H1 (cell line): ENCODE measurements around the gene ISM1. TPM values are rescaled to one million over a fixed set of nuclear protein-coding genes. Genes with fewer than 3 reads are reported as not detected.

Source experiments
- CTCF ChIA-PET: fragments of 300-600 bp; sonication (Branson Sonifier 250); formaldehyde crosslinking; loops from one replicate; lab custom pipeline; 2021; ENCODE audit not compliant: partially characterized antibody; lab: Charles Lee
- POLR2A ChIA-PET: fragments of 300-600 bp; sonication (Branson Sonifier 250); formaldehyde crosslinking; loops from one replicate; lab custom pipeline; 2021; ENCODE audit warnings: inconsistent platforms; ENCODE audit not compliant: partially characterized antibody; lab: Charles Lee
- DNase-seq, 2 experiments: peaks; one replicate each; pipeline versions ENCODE4 v3.0.0 to v3.0.0-alpha.2; 2010 to 2022; ENCODE audit warnings: low spot score in 2 of 2, low read depth in 1 of 2, mixed read lengths in 1 of 2
- FAIRE-seq: peaks from 2 replicates; lab custom pipeline; 2011; peaks lifted over from hg19 to GRCh38; lab: Jason Lieb, UNC
- H2AFZ ChIP-seq: 2 replicates; pipeline ENCODE4 v1.8.1; 2012; ENCODE audit warnings: low read length, inconsistent platforms
- H2AK5ac ChIP-seq: 2 replicates; pipeline ENCODE4 v1.6.1; 2013; ENCODE audit warnings: low read depth, low read length
- H2BK120ac ChIP-seq: replicated peaks from 2 replicates; pipeline ENCODE3; 2013; ENCODE audit warnings: low read depth, low read length, inconsistent platforms
- H2BK12ac ChIP-seq: 2 replicates; pipeline ENCODE4 v1.6.1; 2013; ENCODE audit warnings: low read depth, low read length
- H2BK15ac ChIP-seq: 2 replicates; pipeline ENCODE4 v1.6.1; 2013; ENCODE audit warnings: low read length
- H2BK20ac ChIP-seq: 2 replicates; pipeline ENCODE4 v1.6.1; 2013; ENCODE audit warnings: low read length
- H2BK5ac ChIP-seq: 2 replicates; pipeline ENCODE4 v1.6.1; 2013; ENCODE audit warnings: low read depth, low read length
- H3K14ac ChIP-seq: 2 replicates; pipeline ENCODE4 v1.6.1; 2013; ENCODE audit warnings: inconsistent platforms; ENCODE audit not compliant: insufficient read length
- H3K18ac ChIP-seq: 2 replicates; pipeline ENCODE4 v1.6.1; 2013; ENCODE audit warnings: low read length; ENCODE audit errors: extremely low read depth
- H3K23ac ChIP-seq: 2 replicates; pipeline ENCODE4 v1.6.1; 2013; ENCODE audit warnings: inconsistent platforms; ENCODE audit not compliant: insufficient read length
- H3K23me2 ChIP-seq: 2 replicates; pipeline ENCODE4 v1.6.1; 2013; ENCODE audit warnings: low read depth, low read length
- H3K27ac ChIP-seq: 2 replicates; pipeline ENCODE4 v1.6.1; 2011; ENCODE audit warnings: low read depth, low read length, inconsistent platforms
- H3K27me3 ChIP-seq, 4 experiments: replicated peaks in 1 of 4; 1 replicate in 1 of 4; 2 replicates in 3 of 4; pipeline versions ENCODE4 v1.6.1 to v1.8.1; 2011 to 2013; ENCODE audit warnings: low read length in 3 of 4, mild to moderate bottlenecking in 3 of 4, inconsistent platforms in 2 of 4, mixed read lengths in 2 of 4, moderate library complexity in 1 of 4; ENCODE audit not compliant: control insufficient read depth in 3 of 4, insufficient read depth in 3 of 4; ENCODE audit errors: extremely low read depth in 1 of 4
- H3K36me3 ChIP-seq, 4 experiments: 2 replicates each; pipeline versions ENCODE4 v1.6.1 to v1.8.1; 2011 to 2013; ENCODE audit warnings: mild to moderate bottlenecking in 4 of 4, low read length in 3 of 4, moderate library complexity in 2 of 4, control low read depth in 1 of 4, inconsistent platforms in 1 of 4; ENCODE audit not compliant: insufficient read depth in 4 of 4, control insufficient read depth in 2 of 4
- H3K4ac ChIP-seq: replicated peaks from 2 replicates; pipeline ENCODE3; 2013; ENCODE audit warnings: low read length, low read depth, mixed read lengths, inconsistent platforms; ENCODE audit not compliant: insufficient read length
- H3K4me1 ChIP-seq, 4 experiments: replicated peaks in 1 of 4; 1 replicate in 1 of 4; 2 replicates in 3 of 4; pipeline versions ENCODE4 v1.6.1 to v1.8.1; 2011 to 2013; ENCODE audit warnings: low read length in 3 of 4, inconsistent platforms in 2 of 4, mixed read lengths in 1 of 4; ENCODE audit not compliant: insufficient read depth in 4 of 4, control insufficient read depth in 3 of 4
- H3K4me2 ChIP-seq, 2 experiments: 2 replicates each; pipeline versions ENCODE4 v1.6.1 to v1.8.1; 2011 to 2013; ENCODE audit warnings: low read depth in 2 of 2, low read length in 2 of 2, control low read depth in 1 of 2, inconsistent platforms in 1 of 2, mild to moderate bottlenecking in 1 of 2; ENCODE audit not compliant: insufficient read depth in 1 of 2
- H3K4me3 ChIP-seq, 4 experiments: fragments of 200-600, 300-600 bp in 1 of 4; sonication (generic), shearing (Covaris generic), sonication (Bioruptor Twin) in 1 of 4; 2 replicates each; pipeline versions ENCODE4 v1.5.1 to v1.8.1; 2011 to 2016; ENCODE audit warnings: low read length in 4 of 4, low read depth in 3 of 4, control low read depth in 2 of 4, inconsistent platforms in 2 of 4, mild to moderate bottlenecking in 2 of 4, mixed read lengths in 1 of 4, moderate library complexity in 1 of 4; ENCODE audit not compliant: insufficient read depth in 2 of 4; ENCODE audit errors: extremely low read depth in 1 of 4
- H3K56ac ChIP-seq: replicated peaks from 2 replicates; pipeline ENCODE3; 2013; ENCODE audit warnings: low read depth, mild to moderate bottlenecking, mixed read lengths, low read length, inconsistent platforms; ENCODE audit not compliant: insufficient read length
- H3K79me1 ChIP-seq: 2 replicates; pipeline ENCODE4 v1.6.1; 2013; ENCODE audit warnings: low read depth, low read length, control low read depth
- H3K79me2 ChIP-seq, 2 experiments: 2 replicates each; pipeline versions ENCODE4 v1.6.1 to v1.8.1; 2012 to 2013; ENCODE audit warnings: low read length in 2 of 2, mild to moderate bottlenecking in 2 of 2, inconsistent platforms in 1 of 2; ENCODE audit not compliant: insufficient read depth in 2 of 2, control insufficient read depth in 1 of 2
- H3K9ac ChIP-seq, 4 experiments: replicated peaks in 1 of 4; 1 replicate in 1 of 4; 2 replicates in 3 of 4; pipeline versions ENCODE4 v1.6.1 to v1.8.1; 2011 to 2013; ENCODE audit warnings: low read depth in 3 of 4, low read length in 3 of 4, control low read depth in 2 of 4, mild to moderate bottlenecking in 2 of 4, moderate library complexity in 2 of 4, inconsistent platforms in 1 of 4; ENCODE audit errors: extremely low read depth in 1 of 4
- H3K9me3 ChIP-seq, 2 experiments: 2 replicates each; pipeline versions ENCODE4 v1.6.1 to v1.8.1; 2012 to 2013; ENCODE audit warnings: mild to moderate bottlenecking in 2 of 2, moderate library complexity in 2 of 2, control low read depth in 1 of 2, inconsistent platforms in 1 of 2, low read depth in 1 of 2, low read length in 1 of 2, mixed read lengths in 1 of 2; ENCODE audit not compliant: insufficient read depth in 2 of 2
- H4K20me1 ChIP-seq, 2 experiments: replicated peaks in 1 of 2; 2 replicates each; pipeline versions ENCODE3 to v1.8.1; 2011 to 2013; ENCODE audit warnings: inconsistent platforms in 2 of 2, low read length in 2 of 2, mild to moderate bottlenecking in 1 of 2; ENCODE audit not compliant: insufficient read depth in 2 of 2, control insufficient read depth in 1 of 2
- H4K5ac ChIP-seq: 2 replicates; pipeline ENCODE4 v1.6.1; 2013; ENCODE audit warnings: low read length, low read depth, mixed read lengths, inconsistent platforms; ENCODE audit not compliant: insufficient read length
- H4K8ac ChIP-seq: 2 replicates; pipeline ENCODE4 v1.8.0; 2013; ENCODE audit warnings: mild to moderate bottlenecking, moderate library complexity, low read length, inconsistent platforms; ENCODE audit not compliant: insufficient read depth; ENCODE audit errors: extremely low read depth
- H4K91ac ChIP-seq: replicated peaks from 2 replicates; pipeline ENCODE3; 2013; ENCODE audit warnings: low read length, mixed read lengths, inconsistent platforms; ENCODE audit not compliant: insufficient read length
- ASH2L ChIP-seq: fragments of 200-600, 300-600 bp; sonication (generic); IDR thresholded peaks from one replicate; pipeline ENCODE4 v1.7.1; 2017; ENCODE audit warnings: low read length
- FOSL1 ChIP-seq: IDR thresholded peaks from 2 replicates; pipeline ENCODE4 v1.6.1; 2011; ENCODE audit warnings: mild to moderate bottlenecking, low read depth, low read length, moderate library complexity; ENCODE audit not compliant: insufficient read depth
- JUND ChIP-seq: IDR thresholded peaks from 2 replicates; pipeline ENCODE4 v1.6.1; 2011; ENCODE audit warnings: mild to moderate bottlenecking, improper control_type of control experiment, low read length
- KDM1A ChIP-seq: fragments of 200-600, 300-600 bp; sonication (generic); IDR thresholded peaks from 2 replicates; pipeline ENCODE4 v1.7.1; 2016; ENCODE audit warnings: mild to moderate bottlenecking, low read length, borderline replicate concordance
- POLR2AphosphoS5 ChIP-seq: IDR thresholded peaks from 2 replicates; pipeline ENCODE4 v1.6.1; 2011; ENCODE audit warnings: low read depth, low read length
- RNF2 ChIP-seq: fragments of 200-900, 300-1000 bp; sonication (generic); IDR thresholded peaks from 2 replicates; pipeline ENCODE4 v1.7.1; 2016; ENCODE audit warnings: borderline replicate concordance, low read depth, mild to moderate bottlenecking, antibody characterized with exemption, low read length; ENCODE audit not compliant: poor library complexity, severe bottlenecking; ENCODE audit errors: missing control alignments
- SP2 ChIP-seq: IDR thresholded peaks from 2 replicates; pipeline ENCODE4 v1.6.1; 2012; ENCODE audit warnings: mild to moderate bottlenecking, low read length, inconsistent platforms
- WGBS, 2 experiments: shearing (Covaris generic) in 1 of 2; methylation state at CpG; one replicate each; pipeline versions ENCODE4 v1.1.6 to v1.1.7; 2013 to 2015; ENCODE audit warnings: low lambda C conversion rate in 2 of 2, mixed read lengths in 2 of 2, inconsistent platforms in 1 of 2, low coverage in 1 of 2, missing lambda C conversion rate in 1 of 2; ENCODE audit not compliant: insufficient replicate concordance in 2 of 2, insufficient coverage in 1 of 2, insufficient read length in 1 of 2; ENCODE audit errors: extremely low coverage in 1 of 2, missing lambda C conversion rate in 1 of 2; 5-methylcytosine and 5-hydroxymethylcytosine counted together
- polyA plus RNA-seq, 7 experiments: library from polyadenylated mRNA; depleted of rRNA in 3 of 7; stranded (reverse) in 5 of 7; unstranded in 2 of 7; fragments of >200 nt in 5 of 7; fragments of 200-250 nt in 2 of 7; gene quantifications; 1 replicate in 5 of 7; 2 replicates in 1 of 7; 4 replicates in 1 of 7; pipeline versions ENCODE4 v1.2.1 to v1.2.3, GENCODE V29; 2011 to 2013; ENCODE audit warnings: missing spikeins in 2 of 7, mixed read lengths in 2 of 7
- total RNA-seq: library from RNA; stranded (reverse); fragmentation: NEBNext Ultra II Directional; extraction: Animal tissue kit (Norgen Biotek cat#: 25700); gene quantifications from 2 replicates; pipeline ENCODE4 v1.2.1, GENCODE V29; 2021
- TF ChIP-seq, protein P1 (sequence below): IDR thresholded peaks from 2 replicates; pipeline ENCODE4 v1.6.1; 2012; ENCODE audit warnings: inconsistent platforms

Gene ISM1
- total and polyA plus RNA-seq, 2 of the 8 experiments (the other 6 are each of a cell fraction or from before 2014, with no cell fraction given), result 0.62 to 0.97 TPM

DNA sequence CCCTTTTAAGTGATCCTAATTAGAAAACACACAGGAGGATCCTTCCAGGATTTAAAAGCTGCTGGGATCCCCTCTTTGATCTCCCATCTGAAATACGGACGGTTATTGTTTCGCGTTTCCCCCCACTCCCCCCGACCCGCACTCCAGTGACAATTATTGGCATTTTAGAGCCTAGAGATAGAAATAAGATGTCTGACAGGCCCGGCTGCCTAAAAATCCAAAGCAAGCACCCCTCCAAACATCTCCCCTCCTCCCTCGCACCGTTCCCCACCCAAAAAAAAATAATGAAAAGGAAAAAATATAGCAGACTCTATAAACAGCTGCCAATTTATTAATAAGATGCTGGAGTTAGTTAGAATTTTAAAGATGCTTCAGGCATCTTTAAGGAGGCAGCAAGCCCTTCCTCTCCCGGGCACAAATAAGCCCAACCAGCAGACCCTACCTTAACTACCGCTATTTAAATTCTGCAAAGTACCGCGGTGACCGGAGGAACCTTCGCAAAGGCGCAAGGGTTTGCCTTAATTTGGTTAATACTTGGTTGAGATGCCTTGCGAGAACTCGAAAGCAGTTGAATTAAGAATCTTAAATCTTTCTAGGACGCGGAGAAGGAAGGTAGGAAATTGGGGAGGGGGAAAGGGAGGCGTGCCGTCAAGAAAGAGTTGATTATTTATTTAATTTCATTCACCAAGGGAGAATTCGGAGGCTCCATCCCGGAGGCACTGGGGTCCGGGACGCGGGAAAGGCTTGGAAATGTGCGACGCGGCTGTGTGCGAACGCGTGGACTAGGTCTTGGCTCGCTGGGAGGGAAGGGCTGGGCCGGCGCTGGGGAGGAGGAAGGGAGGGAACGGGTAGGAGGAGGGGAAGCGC, 1.5 kb upstream of the ISM1 start:
- no peak overlapping the region for H3K14ac ChIP-seq
- no peak overlapping the region for H3K23ac ChIP-seq
- no peak overlapping the region; the same call in 1 of the 2 replicates for H3K18ac ChIP-seq
- H2BK20ac ChIP-seq, result no peak overlapping the region
- no peaks in the 10 kb centered on the region for H3K36me3 ChIP-seq
- peaks cover 18% of the 10 kb centered on the region; the same call in 1 of the 2 replicates for H3K23me2 ChIP-seq
- 0 out of 2 replicates have a peak overlapping the region, but pooled peaks have one; percentile 35 for H2AFZ ChIP-seq
- no peak overlapping the region for H2BK120ac ChIP-seq
- H4K8ac ChIP-seq, result no peak overlapping the region
- DNase-seq (peak in 1 of 2 experiments; percentile 50), FAIRE-seq (no peak)
- H3K79me1 ChIP-seq, result no peaks in the 10 kb centered on the region
- H2BK15ac ChIP-seq, result no peak overlapping the region
- no peak overlapping the region for H4K5ac ChIP-seq
- H2BK5ac ChIP-seq, result no peak overlapping the region
- CTCF ChIA-PET, result no interaction called here
- no peaks in the 10 kb centered on the region; a peak in 1 of 4 replicates for H3K9me3 ChIP-seq
- H2AK5ac ChIP-seq, result no peak overlapping the region
- H3K79me2 ChIP-seq, result no peaks in the 10 kb centered on the region
- peak overlapping the region; percentile 43 to 68 (median 58); a peak in 7 of 8 replicates for H3K4me3 ChIP-seq
- no peak overlapping the region for H3K56ac ChIP-seq
- peak overlapping the region; percentile 9; the same call in 1 of the 2 replicates for H2BK12ac ChIP-seq
- H3K4ac ChIP-seq, result no peak overlapping the region
- H3K4me2 ChIP-seq, result peak overlapping the region; percentile 82 to 99
- no peak overlapping the region for H3K27ac ChIP-seq
- 1% methylated on average over 34 of the region's 38 CpGs; no CpG with 5 or more reads in 1 of the 2 experiments for WGBS, 2 experiments
- no peak overlapping the region for H4K91ac ChIP-seq
- H3K27me3 ChIP-seq, result peaks cover 10 to 56% (median 40%) of the 10 kb centered on the region in 4 experiments
- peaks cover 0 to 3% (median 2%) of the 10 kb centered on the region in 4 experiments; a peak in 3 of 7 replicates for H3K4me1 ChIP-seq
- no peak overlapping the region for H3K9ac ChIP-seq
- peaks cover 0 to 1% of the 10 kb centered on the region in 2 experiments for H4K20me1 ChIP-seq
- POLR2A ChIA-PET, result interaction anchor here (1.0 kb wide), 1 partner anchor 83 kb away, joined by 3 read pairs; no protein-coding TSS in a partner anchor
- TF ChIP-seq, protein P1, sequence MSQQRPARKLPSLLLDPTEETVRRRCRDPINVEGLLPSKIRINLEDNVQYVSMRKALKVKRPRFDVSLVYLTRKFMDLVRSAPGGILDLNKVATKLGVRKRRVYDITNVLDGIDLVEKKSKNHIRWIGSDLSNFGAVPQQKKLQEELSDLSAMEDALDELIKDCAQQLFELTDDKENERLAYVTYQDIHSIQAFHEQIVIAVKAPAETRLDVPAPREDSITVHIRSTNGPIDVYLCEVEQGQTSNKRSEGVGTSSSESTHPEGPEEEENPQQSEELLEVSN, result peak; percentile 95; the same call in 1 of the 2 replicates
- no peak for TF ChIP-seq KDM1A
- no peak for TF ChIP-seq SP2
- no peak for TF ChIP-seq POLR2AphosphoS5
- TF ChIP-seq JUND, result no peak
- TF ChIP-seq RNF2, result peak; percentile 53
- peak; percentile 26 for TF ChIP-seq ASH2L
- TF ChIP-seq FOSL1, result no peak
